GM19452 (cell line): ENCODE measurements around the gene POLG.
"Not testable (repeated sequence)": the region's sequence is repeated elsewhere in the genome, so short reads cannot be mapped to it uniquely, and the experiment has no call there.

Experiments
- ATAC-seq: cut with Tn5 transposase; IDR thresholded peaks from one replicate; pipeline ENCODE4 v1.9.1; 2021; ENCODE audit not compliant: unreplicated experiment

The POLG gene

DNA sequence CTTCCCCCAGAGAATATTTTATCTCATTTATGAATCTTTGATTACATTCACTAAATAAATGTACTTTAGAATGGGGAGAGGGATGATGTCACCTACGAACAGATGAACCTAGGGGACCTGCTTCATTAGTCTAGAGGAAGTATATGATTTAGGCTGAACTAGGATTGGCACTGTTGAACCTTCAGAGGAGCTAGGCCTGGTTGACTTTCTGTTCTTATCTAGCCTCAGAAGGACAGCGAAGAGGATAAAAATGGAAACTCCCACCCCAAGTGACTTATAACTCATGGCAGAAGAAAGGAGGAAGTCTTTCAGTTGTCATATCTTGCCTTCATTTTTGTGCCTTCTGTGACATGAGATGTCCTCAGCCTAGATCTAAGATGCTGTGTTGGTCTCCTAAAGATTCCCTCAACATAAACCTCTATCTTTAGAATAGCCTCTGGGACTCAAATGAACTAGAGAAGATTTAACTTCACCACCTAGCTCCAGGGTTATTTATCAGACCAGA is 42.6 kb downstream of the POLG start:
- no peak for ATAC-seq

DNA sequence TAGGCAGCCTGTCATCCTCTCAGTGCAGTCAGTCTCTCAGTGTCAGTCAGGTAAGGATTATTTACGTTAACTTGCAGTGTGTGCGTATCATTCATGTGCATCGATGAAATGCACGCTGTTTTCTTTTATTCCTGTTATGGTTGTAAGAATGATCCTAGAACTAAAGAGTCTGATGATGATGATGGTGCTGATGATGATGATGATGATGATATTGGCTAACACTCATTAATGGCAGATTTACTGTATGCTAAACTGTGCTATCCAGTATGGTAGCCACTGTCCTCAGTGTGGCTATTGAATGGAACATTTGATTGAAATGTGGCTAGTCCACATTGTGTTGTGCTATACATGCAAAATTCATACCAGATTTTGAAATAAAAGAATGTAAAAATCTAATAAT is 51.4 kb downstream of the POLG start:
- ATAC-seq, result no peak

DNA sequence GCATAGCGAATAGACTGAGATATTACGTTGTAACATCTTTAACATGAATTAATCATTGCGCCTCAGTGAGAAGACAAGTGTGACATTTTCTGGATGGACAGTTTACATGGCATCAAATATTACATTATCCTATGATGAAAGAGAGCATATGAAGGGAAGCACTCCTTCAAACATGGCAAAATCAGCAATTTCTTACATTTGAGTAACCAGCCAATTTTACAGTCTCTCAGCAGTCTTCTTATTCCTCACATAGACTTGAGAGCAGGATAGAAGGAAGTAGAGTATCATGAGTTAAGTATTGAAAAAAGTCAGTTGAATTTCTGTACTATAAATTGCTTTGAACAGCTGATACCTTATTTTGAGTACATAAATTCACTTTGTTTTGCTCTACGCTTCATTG is 52.0 kb downstream of the POLG start:
- no peak for ATAC-seq

DNA sequence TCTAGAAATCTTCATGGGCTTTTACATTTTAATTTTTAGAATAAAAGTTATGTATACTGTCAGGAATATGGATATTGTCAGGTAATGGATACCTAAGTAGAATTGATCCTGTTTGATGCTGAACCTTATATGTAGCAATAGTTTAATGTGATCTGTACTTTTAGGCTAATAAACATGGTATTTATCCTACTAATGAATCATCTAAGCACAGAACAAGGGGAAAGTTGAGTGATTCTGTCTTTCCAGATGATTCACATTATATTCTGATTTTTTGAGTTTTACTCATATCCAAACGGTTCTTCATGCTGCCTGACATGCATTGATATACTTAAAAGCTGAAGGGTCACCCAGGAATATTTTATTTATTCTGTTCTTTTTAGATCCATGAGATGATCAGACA is 56.3 kb downstream of the POLG start:
- no peak for ATAC-seq

DNA sequence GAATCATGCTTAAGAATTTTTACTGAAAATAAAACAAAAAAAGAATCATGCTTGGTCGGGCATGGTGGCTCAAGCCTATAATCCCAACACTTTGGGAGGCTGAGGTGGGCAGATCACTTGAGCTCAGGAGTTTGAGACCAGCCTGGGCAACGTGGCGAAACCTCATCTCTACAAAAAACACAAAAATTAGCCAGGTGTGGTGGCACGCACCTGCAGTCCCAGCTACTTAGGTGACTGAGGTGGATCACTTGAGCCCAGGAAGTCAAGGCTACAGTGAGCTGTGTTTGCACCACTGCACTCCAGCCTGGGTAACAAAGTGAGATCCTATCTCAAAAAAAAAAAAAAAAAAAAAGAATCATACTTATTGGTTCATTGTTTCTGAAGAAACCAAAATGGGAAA is 57.3 kb downstream of the POLG start:
- not testable (repeated sequence) for ATAC-seq
